SK-MEL-5 (cell line): Measurements from ENCODE around the gene RRAS. TPM values are rescaled to one million over a fixed set of nuclear protein-coding genes. Genes with fewer than 3 reads are reported as not detected.

Experiments used
- DNase-seq: peaks from one replicate; pipeline ENCODE4 v3.0.0-alpha.2; 2016; ENCODE audit warnings: low read depth, low spot score
- in situ Hi-C: cut with HindIII; loops from 2 replicates; pipeline ENCODE4 v1.10.0; 2016; ENCODE audit warnings: low sequenced_read_pairs, high pct_unique_total_duplicates, low pct_unique_long_range_greater_than_20kb
- small RNA-seq, 2 experiments: library from RNA; depleted of rRNA; stranded (forward); fragments of <200 nt; gene quantifications; one replicate each; pipeline ENCODE3, GENCODE V24; 2014
- total RNA-seq: library from RNA; depleted of rRNA; stranded (reverse); fragments of >200 nt; shearing (Covaris generic); gene quantifications from 2 replicates; pipeline ENCODE4 v1.2.3, GENCODE V29; 2014; rRNA removed

Gene RRAS
- total RNA-seq, 1 experiment from 2014 or later = 4.1 TPM

- in situ Hi-C loops = no loop called here
- DNase-seq = peak; percentile 9
Measured at GRCh38 chr19:49592486-49593232, 47.3 kb downstream of the RRAS start.

- peak; percentile 43 for DNase-seq
- in situ Hi-C loops = no loop called here
Measured at GRCh38 chr19:49591731-49592485, 48.0 kb downstream of the RRAS start.

- DNase-seq = peak; percentile 74
- in situ Hi-C loops = no loop called here
Measured at GRCh38 chr19:49590971-49591730, 48.8 kb downstream of the RRAS start, which contains the start of gene PRR12. TSS of gene PRR12 (plus strand) at chr19:49591182. CDS start at chr19:49591655, 473 bp downstream.

GRCh38 chr19:49590071-49590970 lies 49.6 kb downstream of the RRAS start:
- peak; percentile 96 for DNase-seq
- in situ Hi-C loops = no loop called here

- in situ Hi-C loops = no loop called here
- no peak for DNase-seq
Measured at GRCh38 chr19:49589502-49589905, 50.4 kb downstream of the RRAS start.

GRCh38 chr19:49588365-49589122 lies 51.4 kb downstream of the RRAS start:
- in situ Hi-C loops = no loop called here
- DNase-seq = no peak

- in situ Hi-C loops = no loop called here
- DNase-seq = no peak
Measured at GRCh38 chr19:49587227-49587626, 52.7 kb downstream of the RRAS start.

Small RNA genes lying within 50 kb of the gene (small RNA-seq; reads per million reads assigned to genes)
- 0.02 to 0.05 reads per million in 2 experiments for gene MIR5088

Other genes starting within 250 kb of the RRAS start
- gene PTH2, start 216.7 kb downstream of the RRAS start, total RNA-seq = not detected in 2 replicates
- gene GFY, start 214.8 kb downstream of the RRAS start, total RNA-seq = not detected in 2 replicates
- 1.2 TPM in 2 replicates for gene SLC17A7, start 198.6 kb downstream of the RRAS start, total RNA-seq
- gene PIH1D1, start 188.3 kb downstream of the RRAS start, total RNA-seq = 60.8 and 64.1 TPM in 2 replicates
- gene ALDH16A1, start 186.9 kb downstream of the RRAS start, total RNA-seq = 15.1 and 16.7 TPM in 2 replicates
- 0.27 and 0.37 TPM in 2 replicates for gene FLT3LG, start 165.9 kb downstream of the RRAS start, total RNA-seq
- 3,128 and 3,479 TPM in 2 replicates for gene RPL13A, start 152.5 kb downstream of the RRAS start, total RNA-seq
- gene RPS11, start 143.7 kb downstream of the RRAS start, total RNA-seq = 2,119 and 2,380 TPM in 2 replicates
- gene FCGRT, start 127.5 kb downstream of the RRAS start, total RNA-seq = 0.69 and 3.1 TPM in 2 replicates
- 0.90 and 1.8 TPM in 2 replicates for gene RCN3, start 112.1 kb downstream of the RRAS start, total RNA-seq
- 38.4 and 46.5 TPM in 2 replicates for gene NOSIP, start 59.6 kb downstream of the RRAS start, total RNA-seq
- 0.98 and 6.8 TPM in 2 replicates for gene PRRG2, start 58.8 kb downstream of the RRAS start, total RNA-seq
- 0.87 and 1.8 TPM in 2 replicates for gene PRR12, start 49.0 kb downstream of the RRAS start, total RNA-seq
- 6.2 and 8.2 TPM in 2 replicates for gene SCAF1, start 2.1 kb upstream of the RRAS start, total RNA-seq
- 23.3 and 27.6 TPM in 2 replicates for gene IRF3, start 25.7 kb upstream of the RRAS start, total RNA-seq
- gene BCL2L12, start 25.8 kb upstream of the RRAS start, total RNA-seq = 3.1 and 5.3 TPM in 2 replicates
- 204 and 211 TPM in 2 replicates for gene PRMT1, start 37.1 kb upstream of the RRAS start, total RNA-seq
- 0.59 and 0.61 TPM in 2 replicates for gene ADM5, start 49.5 kb upstream of the RRAS start, total RNA-seq
- gene CPT1C, start 51.0 kb upstream of the RRAS start, total RNA-seq = 2.5 and 3.8 TPM in 2 replicates
- gene TSKS, start 123.2 kb upstream of the RRAS start, total RNA-seq = not detected in 2 replicates
- 23.1 and 29.0 TPM in 2 replicates for gene AP2A1, start 126.9 kb upstream of the RRAS start, total RNA-seq
- 29.2 and 31.0 TPM in 2 replicates for gene FUZ, start 173.1 kb upstream of the RRAS start, total RNA-seq
- gene MED25, start 178.1 kb upstream of the RRAS start, total RNA-seq = 7.8 and 8.2 TPM in 2 replicates
- gene PTOV1, start 211.0 kb upstream of the RRAS start, total RNA-seq = 45.9 and 58.8 TPM in 2 replicates
- gene PNKP, start 227.4 kb upstream of the RRAS start, total RNA-seq = 33.8 and 35.9 TPM in 2 replicates
- gene AKT1S1, start 237.2 kb upstream of the RRAS start, total RNA-seq = 6.2 and 6.4 TPM in 2 replicates
- gene TBC1D17, start 237.6 kb upstream of the RRAS start, total RNA-seq = 3.5 and 5.6 TPM in 2 replicates